Activated naive CD4-positive, alpha-beta T cell treated with anti-CD3 and anti-CD28 coated beads, Interleukin-2, amount 50 U/mL, for 72 hours (primary cell): ENCODE measurements around the gene AKIP1. TPM values are rescaled to one million over a fixed set of nuclear protein-coding genes. Genes with fewer than 3 reads are reported as not detected.
A peak's percentile ranks its signal among the peaks of the same experiment; 100 is the strongest.

Experiments used
- ATAC-seq, 2 donors: fragments of 150-1000 bp; cut with Tn5 transposase; 2 replicates each; pipeline ENCODE4 v1.10.0; 2021; ENCODE audit warnings: mild to moderate bottlenecking in 2 of 2, moderate library complexity in 2 of 2
- DNase-seq, 2 donors: peaks; one replicate each; pipeline ENCODE4 v3.0.0; 2021 to 2022; ENCODE audit warnings: low spot score in 2 of 2
- H3K27ac Mint-ChIP-seq, 2 donors: one replicate each; pipeline ENCODE4 v1.8.0; 2022; ENCODE audit warnings: mild to moderate bottlenecking in 2 of 2, mixed read lengths in 2 of 2
- H3K36me3 Mint-ChIP-seq, 2 donors: one replicate each; pipeline ENCODE4 v1.8.0; 2022; ENCODE audit warnings: mixed read lengths in 2 of 2
- H3K9me3 Mint-ChIP-seq, 2 donors: one replicate each; pipeline ENCODE4 v1.8.0; 2022; ENCODE audit warnings: mixed read lengths in 2 of 2
- total RNA-seq, 2 donors: library from RNA; stranded (reverse); gene quantifications; one replicate each; pipeline ENCODE4 v1.2.3, GENCODE V29; 2022

The AKIP1 gene
- total RNA-seq, 2 donors from 2014 or later = 25.9 to 32.9 TPM

- H3K36me3 Mint-ChIP-seq = peaks cover 0 to 9% of the 10 kb centered on the region in 2 donors
- no peak for DNase-seq
- ATAC-seq = no peak
Observed at GRCh38 chr11:8907116-8907515, 3.9 kb upstream of the AKIP1 start.

GRCh38 chr11:8908099-8908498 is 2.9 kb upstream of the AKIP1 start:
- no peaks in the 10 kb centered on the region for H3K9me3 Mint-ChIP-seq
- ATAC-seq (no peak), DNase-seq (no peak)
- peaks cover 0 to 6% of the 10 kb centered on the region in 2 donors for H3K36me3 Mint-ChIP-seq
- H3K27ac Mint-ChIP-seq = no peak overlapping the region

More at GRCh38 chr11:8907116-8907515, 3.9 kb upstream of the AKIP1 start:
- peaks cover 0 to 5% of the 10 kb centered on the region in 2 donors for H3K9me3 Mint-ChIP-seq
- H3K27ac Mint-ChIP-seq = no peak overlapping the region

DNA sequence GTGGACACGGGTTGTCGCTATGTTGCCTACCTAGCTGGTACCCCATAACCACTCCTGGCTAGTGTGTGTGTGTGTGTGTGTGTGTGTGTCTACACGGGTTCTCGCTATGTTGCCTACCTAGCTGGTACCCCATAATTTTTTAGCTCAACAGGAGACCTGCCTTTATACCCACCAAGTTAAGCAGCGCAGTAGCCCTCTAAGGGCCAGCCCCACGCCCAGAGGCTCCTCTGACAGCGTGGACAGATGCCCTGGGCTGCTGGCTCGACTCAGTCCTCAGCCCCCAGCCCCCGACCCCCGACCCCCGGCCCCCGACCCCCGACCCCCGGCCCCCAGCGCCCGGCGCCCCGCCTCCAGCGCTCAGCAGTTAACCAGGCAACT is 351 bp upstream of the AKIP1 start:
- H3K27ac Mint-ChIP-seq = peak overlapping the region in 1 of 2 donors; percentile 93
- peak; percentile 23 to 34 for ATAC-seq
- no peak for DNase-seq
- H3K9me3 Mint-ChIP-seq = no peaks in the 10 kb centered on the region
- H3K36me3 Mint-ChIP-seq = peaks cover 0 to 6% of the 10 kb centered on the region in 2 donors

DNA sequence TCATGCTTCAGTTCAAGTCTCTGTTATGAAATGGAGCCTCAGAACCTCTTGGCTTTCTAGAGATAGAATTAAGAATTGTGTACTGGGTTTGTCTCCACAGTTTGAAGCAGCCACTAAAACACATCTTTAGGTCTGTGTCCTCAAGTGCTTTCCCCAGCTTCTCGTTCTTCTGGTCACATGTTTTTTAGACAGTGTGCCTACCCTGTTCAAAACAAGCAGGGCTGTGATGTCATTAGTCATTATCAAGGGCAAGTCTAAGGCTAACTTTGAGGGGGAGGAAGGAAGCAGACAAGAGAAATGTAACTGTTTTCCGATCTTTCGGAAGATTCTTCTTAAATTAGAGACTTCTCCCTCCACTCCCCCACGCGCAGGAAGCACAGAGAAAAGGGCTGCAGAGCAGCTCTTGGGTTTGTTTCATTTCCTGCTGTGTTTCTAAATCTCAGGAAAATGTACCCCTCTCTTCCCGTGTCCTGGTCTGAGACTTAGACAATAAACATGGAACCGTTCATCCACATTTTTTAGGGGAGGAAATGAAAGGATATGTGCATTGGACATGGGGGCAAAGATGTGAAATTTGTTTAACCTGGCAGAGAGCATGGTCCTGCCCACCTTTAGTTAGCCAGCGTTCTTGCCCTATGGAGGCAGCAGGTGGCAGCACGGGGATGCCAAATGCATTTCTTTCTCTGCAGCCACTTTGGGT is 3.1 kb downstream of the AKIP1 start:
- ATAC-seq (peak; percentile 23 to 27), DNase-seq (peak in 1 of 2 donors; percentile 38)
- H3K9me3 Mint-ChIP-seq = no peaks in the 10 kb centered on the region
- peak overlapping the region; percentile 72 to 84 for H3K27ac Mint-ChIP-seq
- peaks cover 0 to 6% of the 10 kb centered on the region in 2 donors for H3K36me3 Mint-ChIP-seq

- ATAC-seq (no peak), DNase-seq (no peak)
- Mint-ChIP-seq H3K27ac (peak overlapping the region in 1 of 2 donors; percentile 84), H3K36me3 (peaks cover 0 to 6% of the 10 kb centered on the region in 2 donors), H3K9me3 (no peaks in the 10 kb centered on the region)
Observed at GRCh38 chr11:8914661-8915018, 3.7 kb downstream of the AKIP1 start.

- Mint-ChIP-seq H3K9me3 (no peaks in the 10 kb centered on the region), H3K36me3 (peaks cover 0 to 6% of the 10 kb centered on the region in 2 donors), H3K27ac (no peak overlapping the region)
- ATAC-seq = no peak
- DNase-seq = no peak
Observed at GRCh38 chr11:8917157-8917825, 6.3 kb downstream of the AKIP1 start.

DNA sequence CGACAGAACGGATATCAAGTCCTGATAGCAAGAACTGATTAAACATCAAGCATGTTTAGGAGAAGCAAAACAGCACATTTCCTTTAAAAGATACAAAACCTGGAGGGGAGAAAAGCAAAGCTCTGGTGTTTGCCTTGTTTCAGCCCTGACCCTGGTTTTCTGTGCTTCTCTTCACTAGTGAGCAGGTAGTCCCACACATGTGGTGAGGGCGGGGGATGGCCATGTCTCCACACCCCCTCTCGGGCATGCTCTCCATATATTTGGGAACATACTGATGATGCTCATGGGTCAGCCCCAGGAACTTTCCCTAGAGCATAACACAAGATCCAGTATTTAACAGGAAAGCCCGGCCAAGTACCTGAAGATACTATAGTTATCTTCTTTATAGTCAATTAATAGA is 11.7 kb downstream of the AKIP1 start:
- DNase-seq (no peak), ATAC-seq (no peak)
- Mint-ChIP-seq H3K9me3 (no peaks in the 10 kb centered on the region), H3K36me3 (peaks cover 0 to 6% of the 10 kb centered on the region in 2 donors), H3K27ac (no peak overlapping the region)

GRCh38 chr11:8925711-8926110 is 14.7 kb downstream of the AKIP1 start:
- ATAC-seq (no peak), DNase-seq (no peak)
- Mint-ChIP-seq H3K36me3 (peaks cover 0 to 6% of the 10 kb centered on the region in 2 donors), H3K27ac (no peak overlapping the region), H3K9me3 (no peaks in the 10 kb centered on the region)

- DNase-seq = no peak
- ATAC-seq = no peak
- Mint-ChIP-seq H3K9me3 (no peaks in the 10 kb centered on the region), H3K36me3 (peaks cover 0 to 6% of the 10 kb centered on the region in 2 donors), H3K27ac (peak overlapping the region in 1 of 2 donors; percentile 74)
Observed at GRCh38 chr11:8926236-8926635, 15.2 kb downstream of the AKIP1 start.

- Mint-ChIP-seq H3K36me3 (no peaks in the 10 kb centered on the region), H3K27ac (peak overlapping the region in 1 of 2 donors; percentile 15), H3K9me3 (no peaks in the 10 kb centered on the region)
- no peak for ATAC-seq
- no peak for DNase-seq
Observed at GRCh38 chr11:8927233-8927632, 16.2 kb downstream of the AKIP1 start.

DNA sequence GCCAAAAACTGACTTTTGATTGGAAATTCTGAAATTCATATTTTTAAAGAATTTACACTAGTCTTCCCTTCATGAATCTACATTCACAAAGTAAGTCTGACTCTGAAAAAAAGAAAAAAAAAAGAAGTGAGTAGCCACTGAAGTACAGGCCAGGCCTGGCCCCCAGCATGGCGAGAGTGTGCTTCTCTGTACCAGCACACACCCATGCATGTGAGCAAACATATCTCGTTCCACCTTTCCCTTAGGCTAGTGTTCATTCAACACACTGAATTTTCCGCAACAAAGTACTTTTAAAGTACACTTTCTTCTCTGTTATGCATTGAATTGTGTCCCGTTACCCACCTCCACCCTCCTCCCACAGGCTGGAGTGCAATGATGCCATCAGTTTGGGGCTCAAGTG is 17.2 kb downstream of the AKIP1 start:
- Mint-ChIP-seq H3K27ac (peak overlapping the region; percentile 61 to 76), H3K36me3 (no peaks in the 10 kb centered on the region), H3K9me3 (no peaks in the 10 kb centered on the region)
- ATAC-seq = no peak
- no peak for DNase-seq

DNA sequence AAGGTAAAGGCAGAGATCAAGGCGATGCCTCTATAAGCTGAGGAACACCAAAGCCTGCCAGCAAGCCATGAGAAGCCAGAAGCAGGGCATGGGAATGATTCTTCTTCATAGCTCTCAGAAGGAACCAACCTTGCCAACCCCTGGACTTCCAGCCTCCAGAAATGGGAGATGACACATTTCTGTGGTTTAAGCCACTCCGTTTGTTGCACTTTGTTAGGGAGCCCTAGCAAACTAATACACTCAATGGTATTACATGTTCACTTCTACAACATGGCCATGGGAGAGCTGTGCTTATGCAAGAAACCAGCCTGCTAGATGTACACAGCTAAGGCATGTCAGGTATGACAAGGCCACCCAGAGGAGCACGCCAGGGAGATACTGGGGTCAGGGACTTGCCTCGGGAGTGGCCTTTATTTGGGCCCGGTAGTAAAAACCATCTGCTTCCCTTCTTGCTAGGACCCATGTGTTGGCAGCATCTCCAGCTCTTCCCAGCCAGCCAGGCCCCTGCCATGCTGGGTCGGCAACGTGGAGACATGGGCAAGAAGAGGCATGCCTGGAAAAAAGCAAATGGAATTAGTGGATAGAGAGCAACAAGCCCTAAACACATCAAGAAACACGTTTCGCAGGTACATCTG is 18.1 kb downstream of the AKIP1 start:
- no peak for ATAC-seq
- peak overlapping the region; percentile 61 to 76 for H3K27ac Mint-ChIP-seq
- H3K36me3 Mint-ChIP-seq = no peaks in the 10 kb centered on the region
- H3K9me3 Mint-ChIP-seq = no peaks in the 10 kb centered on the region
- DNase-seq = no peak

DNA sequence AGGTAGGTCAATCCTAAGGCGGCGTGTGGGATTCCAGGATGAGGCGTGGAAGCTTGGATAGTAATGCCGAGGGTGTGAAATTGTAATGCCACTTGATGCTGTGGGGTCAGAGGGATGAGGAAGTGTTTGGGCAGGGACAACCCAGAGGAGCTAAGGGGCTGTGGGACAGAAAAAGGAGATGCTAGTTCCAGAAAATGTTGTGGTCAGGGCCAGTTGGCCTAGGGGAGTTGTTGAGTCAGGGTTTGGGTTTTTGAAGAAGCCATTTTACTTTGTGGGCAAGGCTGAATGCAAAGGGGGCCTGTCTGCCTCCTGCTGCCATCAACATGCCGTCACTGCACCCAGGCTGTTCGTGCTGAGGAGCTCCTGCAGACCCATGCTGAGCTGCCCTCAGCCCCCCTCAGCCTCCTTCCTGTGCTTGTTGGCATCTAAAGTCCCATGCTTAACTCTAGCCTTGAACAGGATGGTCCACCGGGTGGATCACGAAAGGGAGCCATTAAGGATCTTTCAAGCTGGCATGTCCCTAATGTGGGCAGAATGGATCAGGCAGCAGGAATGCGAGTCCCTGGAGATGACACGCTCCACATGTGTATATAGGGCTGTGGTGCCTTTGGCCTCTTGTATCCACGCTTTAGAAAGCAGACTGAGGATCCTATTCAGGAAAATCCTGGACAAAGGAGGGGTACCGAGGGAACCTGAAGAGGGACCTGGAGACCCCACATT is 19.6 kb downstream of the AKIP1 start:
- Mint-ChIP-seq H3K27ac (no peak overlapping the region), H3K9me3 (no peaks in the 10 kb centered on the region), H3K36me3 (no peaks in the 10 kb centered on the region)
- no peak for DNase-seq
- ATAC-seq = no peak

DNA sequence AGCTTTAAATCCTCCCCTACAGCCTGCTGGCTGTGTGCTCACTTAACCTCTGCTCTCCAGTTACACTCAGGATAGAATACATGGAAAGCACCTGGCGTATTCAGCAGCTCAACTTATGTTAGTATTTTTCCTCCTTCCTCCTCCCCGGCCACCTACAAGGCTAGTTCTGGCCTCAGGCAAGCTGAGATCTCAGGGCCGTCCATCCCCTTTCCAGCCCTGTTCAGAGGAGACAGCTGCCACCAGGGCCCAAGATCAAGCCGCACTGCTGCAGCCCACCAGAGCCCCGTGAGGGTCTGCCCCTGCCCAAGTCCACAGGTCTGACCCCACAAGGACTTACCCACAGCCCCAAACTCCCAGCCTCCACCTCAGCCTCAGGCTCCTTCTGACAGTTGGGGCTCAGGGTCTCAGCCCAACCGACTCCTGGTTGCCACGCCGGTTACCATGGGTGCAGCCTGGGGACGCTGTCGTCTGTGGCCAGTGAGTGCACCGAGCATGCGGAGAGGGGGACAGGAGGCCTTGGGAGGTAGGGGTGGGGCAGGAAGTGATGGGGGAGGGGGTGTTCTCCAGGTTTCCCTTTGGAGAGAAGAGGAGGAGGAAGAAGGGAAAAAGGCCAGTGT is 21.7 kb downstream of the AKIP1 start, which contains the start of gene C11orf16:
Gene C11orf16 (minus strand): TSS at position 384 of the 617 bp plus-strand sequence. CDS start 639 bp downstream, outside the sequence.
- H3K36me3 Mint-ChIP-seq = no peaks in the 10 kb centered on the region
- H3K27ac Mint-ChIP-seq = no peak within 1 kb of the TSS
- no peak for DNase-seq
- no peak for ATAC-seq
- H3K9me3 Mint-ChIP-seq = no peaks in the 10 kb centered on the region

- no peak for ATAC-seq
- Mint-ChIP-seq H3K9me3 (no peaks in the 10 kb centered on the region), H3K27ac (no peak overlapping the region), H3K36me3 (no peaks in the 10 kb centered on the region)
- no peak for DNase-seq
Observed at GRCh38 chr11:8933931-8934330, 22.9 kb downstream of the AKIP1 start.

DNA sequence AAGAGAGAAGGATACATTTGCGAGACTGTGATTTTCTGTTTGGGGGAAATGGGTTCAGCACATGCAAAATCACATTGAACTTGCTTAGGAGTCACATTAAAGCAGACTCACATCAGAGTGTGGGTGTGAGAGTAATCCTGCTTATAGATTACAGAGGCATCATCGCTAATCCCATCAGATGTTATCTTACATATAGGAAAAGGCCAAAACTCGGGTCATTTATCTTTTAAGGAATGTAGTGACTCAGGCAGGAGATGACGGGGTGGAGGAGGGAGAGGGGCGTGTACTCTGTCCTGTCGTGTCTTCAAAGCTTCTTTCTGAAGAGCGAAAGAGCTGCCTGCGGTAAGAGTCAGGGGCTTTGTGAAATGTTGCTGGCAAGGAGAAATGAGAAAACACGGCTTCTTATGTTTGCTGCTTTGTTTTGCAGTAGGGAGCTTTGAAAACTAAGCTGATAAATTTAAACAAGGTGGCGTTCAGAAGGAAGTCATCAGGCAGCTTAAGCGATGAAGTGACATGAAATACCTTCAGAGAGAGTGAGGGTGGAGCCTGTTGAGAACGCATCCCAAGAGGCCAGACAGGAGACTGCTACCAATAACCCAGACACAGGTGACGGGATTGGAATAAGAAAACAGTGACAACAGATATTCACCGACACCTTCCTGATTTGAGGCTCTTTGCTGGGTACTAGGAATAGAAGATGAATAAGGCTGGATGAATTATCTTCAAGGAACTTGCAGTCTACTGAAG is 23.9 kb downstream of the AKIP1 start:
- no peaks in the 10 kb centered on the region for H3K9me3 Mint-ChIP-seq
- DNase-seq (no peak), ATAC-seq (peak in 1 of 2 donors; percentile 28)
- H3K36me3 Mint-ChIP-seq = no peaks in the 10 kb centered on the region
- H3K27ac Mint-ChIP-seq = peak overlapping the region in 1 of 2 donors; percentile 69
